Sigmoid colon (tissue), 7 donors: ENCODE results near the gene PRELID3B. TPM values are rescaled to one million over a fixed set of nuclear protein-coding genes. Genes with fewer than 3 reads are reported as not detected.

ENCODE experiments used
- polyA plus RNA-seq, 3 donors: library from polyadenylated mRNA; stranded (reverse); fragments of 200-250 nt; gene quantifications; one replicate each; pipeline ENCODE4 v1.2.3, GENCODE V29; 2013
- total RNA-seq, 4 donors: library from RNA; depleted of rRNA; stranded (reverse); fragments of >200 nt; gene quantifications; one replicate each; pipeline ENCODE4 v1.1.0, GENCODE V29; 2016
- donor health status: healthy with polysubstance abuse.
- donor health status: Bipolar disorder and iron deficiency.
- donor health status: healthy.

PRELID3B gene
- total and polyA plus RNA-seq, 7 donors, result 27.4 to 189 (median 43.9) TPM

Other genes with a start within 250 kb of the PRELID3B start
- under 1 TPM in 2 of 4 donors, not detected in 2; 0.33 to 0.36 TPM for gene GNAS-AS1, start 191.9 kb downstream of the PRELID3B start, total RNA-seq
- gene GNAS-AS1, start 191.9 kb downstream of the PRELID3B start, polyA plus RNA-seq, result under 1 TPM in 1 of 3 donors, not detected in 2; 0.69 TPM
- 100 to 1,000 TPM; 449 to 808 (median 513) TPM for gene GNAS, start 190.1 kb downstream of the PRELID3B start, total RNA-seq
- 100 to 1,000 TPM; 535 to 680 (median 633) TPM for gene GNAS, start 190.1 kb downstream of the PRELID3B start, polyA plus RNA-seq
- gene NELFCD, start 61.5 kb downstream of the PRELID3B start, total RNA-seq, result 10 to 100 TPM; 36.3 to 53.2 (median 43.7) TPM
- gene NELFCD, start 61.5 kb downstream of the PRELID3B start, polyA plus RNA-seq, result 10 to 100 TPM; 22.7 to 43.6 (median 27.6) TPM
- 100 to 1,000 TPM in 3 of 4 donors, 10 to 100 TPM in 1; 93.9 to 144 (median 119) TPM for gene CTSZ, start 35.5 kb downstream of the PRELID3B start, total RNA-seq
- 100 to 1,000 TPM; 127 to 312 (median 293) TPM for gene CTSZ, start 35.5 kb downstream of the PRELID3B start, polyA plus RNA-seq
- gene TUBB1, start 23.4 kb downstream of the PRELID3B start, total RNA-seq, result under 1 TPM in 2 of 4 donors, not detected in 2; 0.14 to 0.16 TPM
- gene TUBB1, start 23.4 kb downstream of the PRELID3B start, polyA plus RNA-seq, result under 1 TPM in 2 of 3 donors, not detected in 1; 0.03 to 0.60 TPM
- 10 to 100 TPM; 28.5 to 57.4 (median 40.1) TPM for gene ATP5F1E, start 10.5 kb downstream of the PRELID3B start, total RNA-seq
- 100 to 1,000 TPM in 2 of 3 donors, 10 to 100 TPM in 1; 62.2 to 110 (median 103) TPM for gene ATP5F1E, start 10.5 kb downstream of the PRELID3B start, polyA plus RNA-seq
- 1 to 10 TPM in 1 of 4 donors, under 1 TPM in 3; 0.27 to 1.8 (median 0.50) TPM for gene ZNF831, start 121.0 kb upstream of the PRELID3B start, total RNA-seq
- 1 to 10 TPM in 1 of 3 donors, under 1 TPM in 1, not detected in 1; under 0.01 to 4.4 TPM for gene ZNF831, start 121.0 kb upstream of the PRELID3B start, polyA plus RNA-seq